Muscle layer of duodenum (tissue), 2 donors: ENCODE data around the gene PCED1A.
"Not testable (repeated sequence)": the region's sequence is repeated elsewhere in the genome, so short reads cannot be mapped to it uniquely, and the experiment has no call there.

ENCODE experiments used
- H3K27ac ChIP-seq: one replicate; pipeline ENCODE4 v1.7.0; 2013; ENCODE audit warnings: mild to moderate bottlenecking, low read length
- H3K27me3 ChIP-seq: one replicate; pipeline ENCODE4 v1.7.0; 2013; ENCODE audit warnings: low read depth, mild to moderate bottlenecking, control low read depth, low read length
- H3K36me3 ChIP-seq, 2 donors: one replicate each; pipeline ENCODE4 v1.7.0; 2013; ENCODE audit warnings: low read length in 2 of 2, control low read depth in 1 of 2, mild to moderate bottlenecking in 1 of 2; ENCODE audit not compliant: insufficient read depth in 2 of 2, control insufficient read depth in 1 of 2
- H3K4me1 ChIP-seq, 2 donors: one replicate each; pipeline ENCODE4 v1.7.0; 2013; ENCODE audit warnings: low read length in 2 of 2, mild to moderate bottlenecking in 2 of 2, control low read depth in 1 of 2, moderate library complexity in 1 of 2; ENCODE audit not compliant: insufficient read depth in 2 of 2, control insufficient read depth in 1 of 2
- H3K4me3 ChIP-seq, 2 donors: one replicate each; pipeline ENCODE4 v1.7.0; 2013; ENCODE audit warnings: low read length in 2 of 2, low read depth in 1 of 2, mild to moderate bottlenecking in 1 of 2
- H3K9me3 ChIP-seq, 2 donors: one replicate each; pipeline ENCODE4 v1.7.0; 2013; ENCODE audit warnings: low read length in 2 of 2, control low read depth in 1 of 2, mild to moderate bottlenecking in 1 of 2; ENCODE audit not compliant: control insufficient read depth in 1 of 2
- donor health status: healthy.

Gene PCED1A

DNA sequence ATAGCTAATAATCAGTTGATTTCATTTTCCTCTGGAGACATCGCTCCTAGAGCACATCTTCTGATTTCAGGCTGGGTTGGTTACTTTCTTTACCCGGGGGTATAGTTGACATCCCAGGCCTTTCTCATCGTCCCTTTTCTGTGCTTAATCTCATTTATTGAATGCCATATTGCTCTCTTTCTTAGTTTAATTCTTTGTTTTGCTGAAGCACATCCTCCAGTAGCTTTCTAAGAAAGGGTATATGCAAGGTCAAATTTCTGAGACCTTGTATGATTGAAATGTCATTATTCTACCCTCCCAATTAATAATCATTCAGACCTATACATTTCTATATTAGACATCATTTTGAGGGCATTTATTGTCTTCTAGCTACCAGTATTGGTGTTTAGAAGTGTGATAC lies 28.3 kb downstream of the PCED1A start:
- peaks cover 6% of the 10 kb centered on the region for H3K27me3 ChIP-seq
- peaks cover 0 to 6% of the 10 kb centered on the region in 2 donors for H3K9me3 ChIP-seq
- H3K4me1 ChIP-seq = no peaks in the 10 kb centered on the region
- no peak overlapping the region for H3K4me3 ChIP-seq
- H3K36me3 ChIP-seq = no peaks in the 10 kb centered on the region
- H3K27ac ChIP-seq = no peak overlapping the region

DNA sequence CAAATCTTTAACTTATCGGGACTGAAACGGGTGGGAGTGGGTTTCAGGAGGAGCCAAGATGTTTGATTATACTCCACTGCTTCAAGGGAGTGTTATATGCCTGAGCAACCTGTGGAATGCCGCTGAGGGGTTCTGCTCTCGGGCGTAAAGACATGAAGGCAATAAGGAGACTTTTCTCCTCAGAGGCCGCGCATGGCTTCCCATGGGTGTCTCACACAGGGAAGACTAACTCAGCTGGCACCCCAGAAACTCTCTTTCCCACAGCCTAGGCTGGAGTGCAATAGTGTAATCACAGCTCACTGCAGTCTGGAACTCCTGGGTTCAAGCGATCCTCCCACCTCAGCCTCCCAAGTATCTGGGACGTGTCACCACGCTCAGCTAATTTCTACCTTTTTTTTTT lies 30.8 kb downstream of the PCED1A start:
- Histone ChIP-seq H3K27me3 (peaks cover 24% of the 10 kb centered on the region), H3K4me3 (no peak overlapping the region), H3K36me3 (no peaks in the 10 kb centered on the region), H3K4me1 (peaks cover 0 to 2% of the 10 kb centered on the region in 2 donors), H3K27ac (no peak overlapping the region), H3K9me3 (peaks cover 0 to 6% of the 10 kb centered on the region in 2 donors)

DNA sequence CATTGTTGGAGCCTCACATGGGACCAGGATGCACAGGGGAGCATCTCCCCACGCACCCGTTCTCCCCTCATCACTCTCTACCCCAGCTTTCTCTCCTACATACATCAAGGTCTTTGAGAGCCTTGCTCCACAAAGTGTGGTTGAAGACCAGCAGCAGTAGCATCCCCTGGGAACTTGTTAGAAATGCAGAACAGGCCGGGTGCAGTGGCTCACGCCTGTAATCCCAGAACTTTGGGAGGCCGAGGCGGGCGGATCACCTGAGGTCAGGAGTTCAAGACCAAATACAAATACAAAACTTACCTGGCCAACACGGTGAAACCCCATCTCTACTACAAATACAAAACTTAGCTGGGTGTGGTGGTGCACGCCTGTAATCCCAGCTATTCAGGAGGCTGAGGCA lies 32.5 kb downstream of the PCED1A start:
- H3K4me1 ChIP-seq, H3K4me3 ChIP-seq, H3K27ac ChIP-seq, H3K9me3 ChIP-seq, H3K36me3 ChIP-seq: not testable (repeated sequence)
- H3K27me3 ChIP-seq = peaks cover 24% of the 10 kb centered on the region

DNA sequence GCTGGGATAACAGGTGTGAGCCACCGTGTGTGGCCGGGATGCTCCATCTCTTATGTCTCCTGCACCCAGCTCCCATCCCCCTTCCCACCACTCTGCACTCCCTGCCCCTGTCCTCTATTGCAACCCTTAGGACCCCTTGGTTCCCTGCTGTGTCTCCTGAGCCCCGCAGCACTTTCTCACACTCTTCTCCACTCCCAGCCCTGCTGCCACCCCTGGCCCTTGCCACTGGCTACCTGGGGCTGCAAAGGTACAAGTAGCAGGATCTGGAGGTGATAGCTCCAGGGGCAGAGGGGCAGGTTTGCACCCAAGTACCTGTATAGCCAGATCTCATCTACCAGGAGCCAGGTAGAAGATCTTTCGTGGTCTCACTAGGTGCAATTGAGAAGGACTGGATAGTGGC lies 33.4 kb downstream of the PCED1A start:
- no peak overlapping the region for H3K27ac ChIP-seq
- H3K9me3 ChIP-seq = peaks cover 0 to 3% of the 10 kb centered on the region in 2 donors
- peaks cover 24% of the 10 kb centered on the region for H3K27me3 ChIP-seq
- H3K4me1 ChIP-seq = peaks cover 0 to 4% of the 10 kb centered on the region in 2 donors
- no peaks in the 10 kb centered on the region for H3K36me3 ChIP-seq
- H3K4me3 ChIP-seq = no peak overlapping the region

DNA sequence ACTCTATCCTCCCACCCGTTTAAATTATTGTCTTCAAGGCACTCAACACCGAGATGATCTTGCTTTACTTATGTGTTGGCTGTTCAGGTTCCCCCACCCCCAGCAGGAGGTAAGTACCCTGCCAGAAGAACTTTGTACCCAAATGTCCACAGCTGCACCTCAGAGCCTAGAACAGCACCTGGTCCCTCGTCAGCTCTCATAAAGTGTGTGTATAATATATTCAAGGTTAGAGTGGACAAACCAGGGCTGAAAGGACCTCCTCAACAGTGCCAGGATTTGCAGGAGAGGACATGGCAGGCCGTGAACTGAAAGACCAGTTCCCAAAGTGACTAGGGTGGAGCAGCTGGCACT lies 34.1 kb downstream of the PCED1A start:
- H3K36me3 ChIP-seq = no peaks in the 10 kb centered on the region
- peaks cover 27% of the 10 kb centered on the region for H3K27me3 ChIP-seq
- no peak overlapping the region for H3K27ac ChIP-seq

DNA sequence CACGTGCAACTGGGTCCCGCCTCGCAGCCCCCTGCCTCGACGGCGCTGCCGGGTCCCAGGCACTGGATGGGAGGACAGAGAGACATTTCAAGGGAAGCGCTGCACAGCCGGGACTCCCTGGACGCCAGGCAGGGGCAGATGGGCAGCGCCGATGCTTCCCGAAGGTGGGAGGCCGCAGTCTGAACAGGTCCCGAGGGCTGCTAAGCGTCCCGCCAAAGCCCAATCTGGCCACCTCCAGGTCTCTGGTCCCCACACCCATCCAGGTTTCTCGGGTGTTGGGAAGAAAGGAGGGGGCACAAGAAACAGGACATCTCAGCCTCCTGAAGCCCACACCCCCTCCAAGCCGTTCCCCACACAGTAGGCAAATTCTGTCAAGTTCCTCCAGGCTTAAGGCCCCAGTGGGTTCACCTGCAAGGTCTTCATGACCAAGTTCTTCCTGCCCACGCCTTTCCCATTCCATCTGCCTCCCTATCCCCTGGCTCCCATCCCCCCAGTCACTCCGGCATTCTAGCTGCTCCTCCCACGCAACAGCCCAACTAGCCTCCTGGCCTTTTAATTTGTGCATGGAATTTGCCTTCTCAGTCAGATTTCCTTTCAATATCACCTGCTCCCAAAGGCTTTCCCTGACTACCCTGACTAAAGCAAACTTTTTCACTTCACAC lies 34.6 kb downstream of the PCED1A start:
- no peak overlapping the region for H3K4me3 ChIP-seq
- H3K9me3 ChIP-seq = no peaks in the 10 kb centered on the region
- no peaks in the 10 kb centered on the region for H3K36me3 ChIP-seq
- H3K27me3 ChIP-seq = peaks cover 32% of the 10 kb centered on the region
- no peak overlapping the region for H3K27ac ChIP-seq
- H3K4me1 ChIP-seq = peaks cover 0 to 5% of the 10 kb centered on the region in 2 donors

More for the DNA sequence above, 34.1 kb downstream of the PCED1A start:
- no peaks in the 10 kb centered on the region for H3K9me3 ChIP-seq
- peaks cover 0 to 4% of the 10 kb centered on the region in 2 donors for H3K4me1 ChIP-seq
- H3K4me3 ChIP-seq = no peak overlapping the region

DNA sequence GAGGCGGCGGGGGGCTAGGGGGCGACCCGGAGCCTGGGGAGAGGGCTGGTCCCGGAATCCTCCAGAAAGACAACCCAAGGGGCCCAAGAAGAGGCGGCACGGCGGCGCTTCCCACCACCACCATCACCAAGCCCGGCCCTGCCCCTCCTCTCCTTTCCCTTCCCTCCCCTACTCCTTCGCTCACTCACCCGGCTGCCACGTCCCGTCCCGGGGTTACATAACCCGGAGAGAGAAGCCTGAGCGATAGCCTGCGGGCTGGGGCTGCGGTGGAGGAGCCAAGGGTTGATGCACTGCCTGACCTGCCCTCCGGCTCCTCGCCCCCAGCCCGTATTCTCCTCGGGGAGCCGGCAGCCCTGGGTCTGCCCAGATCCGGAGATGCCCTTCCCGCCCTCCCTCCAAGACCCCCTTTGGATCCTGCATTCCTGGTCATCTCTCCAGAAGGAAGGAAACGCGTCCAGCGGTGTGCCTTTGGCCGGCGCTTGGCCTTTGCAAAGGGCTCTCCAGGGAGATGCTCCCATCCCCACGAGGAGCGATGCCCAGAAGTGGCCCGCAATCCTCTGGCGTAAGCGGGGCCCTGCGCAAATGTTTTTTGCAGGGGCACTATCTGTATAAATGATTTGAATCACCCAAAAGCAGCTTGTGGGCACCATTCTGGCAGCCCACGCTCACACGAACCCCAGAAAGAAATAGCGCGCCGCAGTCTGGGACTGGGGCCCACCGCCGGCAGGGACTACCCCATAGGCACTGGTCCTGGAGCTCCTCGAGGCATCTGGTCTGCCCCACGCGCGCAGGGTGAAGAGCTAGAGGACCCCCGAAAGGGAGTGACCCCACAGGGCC lies 35.4 kb downstream of the PCED1A start:
- Histone ChIP-seq H3K27me3 (peaks cover 36% of the 10 kb centered on the region), H3K4me3 (no peak overlapping the region), H3K4me1 (peaks cover 0 to 13% of the 10 kb centered on the region in 2 donors), H3K9me3 (no peaks in the 10 kb centered on the region), H3K36me3 (no peaks in the 10 kb centered on the region), H3K27ac (no peak overlapping the region)

DNA sequence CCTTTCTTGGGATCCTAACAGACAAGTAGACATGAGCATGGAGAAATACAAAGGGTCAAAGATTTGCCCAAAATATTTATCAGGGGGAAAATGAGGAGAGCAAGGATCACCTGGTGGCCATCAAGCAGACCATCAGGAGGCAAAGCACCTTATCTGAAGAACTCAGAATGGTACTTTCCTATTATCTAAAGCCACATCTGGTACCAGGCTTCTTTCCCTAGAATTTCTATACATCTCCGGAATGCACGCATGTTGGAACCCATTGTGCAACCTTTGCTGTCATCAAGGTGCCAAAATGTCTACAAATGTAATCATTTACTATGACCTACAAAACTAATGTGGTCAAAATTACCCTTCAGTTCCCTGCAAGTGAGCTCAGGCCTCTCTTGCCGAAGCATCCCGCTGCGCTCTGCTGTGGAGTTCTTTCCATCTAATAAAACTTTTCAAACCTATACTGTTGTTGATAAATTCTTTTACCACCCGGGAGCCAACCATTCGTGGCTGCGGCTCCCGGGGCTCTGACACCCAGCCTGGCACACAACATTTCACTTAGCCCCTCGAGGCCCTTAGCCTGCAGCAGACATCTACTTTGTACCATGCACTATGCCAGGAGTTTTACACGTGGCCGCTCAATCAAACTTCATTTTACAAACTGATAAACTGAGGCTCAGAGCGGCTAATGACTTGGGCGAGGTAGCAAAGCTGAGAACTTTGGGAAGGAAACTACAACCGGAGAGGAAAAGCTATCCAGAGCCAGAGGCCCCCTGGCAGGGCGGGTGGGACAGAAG lies 36.2 kb downstream of the PCED1A start:
- peaks cover 4 to 21% of the 10 kb centered on the region in 2 donors for H3K4me1 ChIP-seq
- no peak overlapping the region for H3K4me3 ChIP-seq
- H3K9me3 ChIP-seq = no peaks in the 10 kb centered on the region
- no peak overlapping the region for H3K27ac ChIP-seq
- no peaks in the 10 kb centered on the region for H3K36me3 ChIP-seq
- peaks cover 44% of the 10 kb centered on the region for H3K27me3 ChIP-seq

DNA sequence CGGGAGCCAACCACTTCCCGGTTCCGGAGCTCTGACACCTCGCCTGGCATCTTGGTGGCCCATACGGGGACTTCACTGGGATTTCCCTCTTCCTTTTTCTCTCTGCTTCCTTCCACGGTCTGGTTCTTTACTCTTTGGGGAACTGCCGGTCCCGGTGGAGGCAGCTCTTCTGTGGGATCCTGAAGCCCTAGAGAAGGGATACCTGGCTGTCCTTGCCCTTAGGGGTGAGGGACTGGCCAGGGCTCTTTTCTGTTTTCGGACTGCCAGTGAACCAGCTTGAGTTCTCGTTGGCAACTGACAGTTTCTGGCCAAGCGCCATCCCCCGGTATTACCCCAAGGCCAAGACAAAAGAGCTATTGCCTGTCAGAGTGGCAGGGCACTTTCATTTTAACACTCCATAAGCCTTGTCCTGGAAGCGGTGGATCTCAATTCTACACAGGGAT lies 39.1 kb downstream of the PCED1A start:
- peaks cover 36% of the 10 kb centered on the region for H3K27me3 ChIP-seq
- H3K27ac ChIP-seq = no peak overlapping the region
- H3K4me3 ChIP-seq = peak overlapping the region in 1 of 2 donors; percentile 1
- H3K36me3 ChIP-seq = no peaks in the 10 kb centered on the region
- H3K4me1 ChIP-seq = peaks cover 6 to 21% of the 10 kb centered on the region in 2 donors
- H3K9me3 ChIP-seq = no peaks in the 10 kb centered on the region

DNA sequence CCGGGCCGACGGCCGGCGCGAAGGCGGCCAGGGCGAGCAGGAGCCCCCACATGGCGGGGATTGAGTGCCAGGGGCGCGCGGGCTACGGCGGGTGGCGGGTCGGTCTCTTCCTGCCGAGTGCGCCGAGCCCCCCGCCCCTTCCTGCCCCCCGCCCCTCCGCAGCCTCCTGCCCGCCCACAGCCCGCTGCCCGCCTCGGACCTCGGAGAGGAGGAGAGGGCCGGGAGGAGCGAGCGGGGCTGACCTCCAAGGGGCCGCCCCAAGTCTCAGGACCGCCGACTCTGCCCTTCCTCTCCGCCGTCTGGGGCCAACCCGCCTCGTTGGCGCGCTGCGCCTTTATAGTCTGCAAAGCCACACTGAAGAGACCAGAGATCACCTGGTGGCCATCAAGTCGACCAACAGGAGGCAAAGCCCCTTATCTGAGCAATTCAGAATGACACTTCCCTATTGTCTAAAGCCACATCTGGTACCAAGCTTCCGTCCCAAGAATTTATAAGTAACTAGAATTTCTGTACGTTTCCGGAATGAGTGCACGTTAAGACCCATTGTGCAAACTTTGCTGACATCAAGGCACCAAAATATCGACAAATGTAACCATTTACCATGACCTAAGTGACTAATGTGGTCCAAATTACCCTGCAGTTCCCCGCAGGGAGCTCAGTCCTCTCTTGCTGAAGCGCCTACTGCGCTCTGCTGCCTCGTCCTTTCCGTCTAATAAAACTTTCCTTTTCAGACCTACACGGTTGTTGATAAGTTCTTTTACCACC lies 39.8 kb downstream of the PCED1A start, which contains the start of gene CPXM1:
Gene CPXM1, minus strand, starts transcription at position 107 of the 765 bp plus-strand sequence. Its CDS starts 55 bp downstream, at position 52.
- Histone ChIP-seq H3K4me1 (peaks cover 6 to 21% of the 10 kb centered on the region in 2 donors), H3K27me3 (peaks cover 30% of the 10 kb centered on the region), H3K36me3 (no peaks in the 10 kb centered on the region), H3K4me3 (peak within 1 kb of the TSS; percentile 42 to 61), H3K27ac (no peak within 1 kb of the TSS), H3K9me3 (no peaks in the 10 kb centered on the region)
